HCT116 (cell line): Measurements from ENCODE around the gene PAK1. TPM values are rescaled to one million over a fixed set of nuclear protein-coding genes. Genes with fewer than 3 reads are reported as not detected.

Experiments used
- ATAC-seq: fragments of 200-7000 bp; cut with Tn5 transposase; 2 replicates; pipeline ENCODE4 v1.9.1; 2020; ENCODE audit warnings: mild to moderate bottlenecking, moderate library complexity
- BruUV-seq: library from RNA; stranded (reverse); fragments of 400-500 nt; replicated peaks from 2 replicates; lab custom pipeline; 2021; lab: Mats Ljungman, UMichigan
- CTCF ChIA-PET: fragments of 300-600 bp; sonication (Branson Sonifier 250); formaldehyde crosslinking; loops from one replicate; lab custom pipeline; 2021; ENCODE audit warnings: antibody characterized with exemption; lab: Charles Lee
- POLR2A ChIA-PET: fragments of 300-600, 350-600 bp; sonication (Branson Sonifier 250); formaldehyde crosslinking; loops from one replicate; lab custom pipeline; 2021; ENCODE audit warnings: antibody characterized with exemption; lab: Charles Lee
- RAD21 ChIA-PET, 2 experiments: fragments of 300-600 bp; sonication (Branson Sonifier 250); formaldehyde crosslinking; loops; one replicate each; lab custom pipeline; 2023; ENCODE audit warnings: low total read pairs in 2 of 2; ENCODE audit not compliant: uncharacterized antibody in 2 of 2, unreplicated experiment in 2 of 2, low non-redundant PET in 1 of 2; lab: Charles Lee
- DNase-seq: peaks from one replicate; pipeline ENCODE4 v3.0.0-alpha.2; 2010; ENCODE audit warnings: low read depth, low spot score
- H2AFZ ChIP-seq: fragments of 200-600 bp; shearing (Covaris generic), sonication (generic); 2 replicates; pipeline ENCODE4 v1.6.1; 2017; ENCODE audit warnings: low read depth, mixed run types, mixed read lengths, antibody characterized with exemption, low read length; ENCODE audit not compliant: poor library complexity, severe bottlenecking
- H3K27ac ChIP-seq: 2 replicates; pipeline ENCODE4 v1.5.1; 2012; ENCODE audit warnings: low read depth, low read length
- H3K27me3 ChIP-seq: fragments of 200-600 bp; sonication (generic); 2 replicates; pipeline ENCODE4 v1.6.1; 2016; ENCODE audit warnings: mixed run types, low read length, mixed read lengths; ENCODE audit not compliant: insufficient read depth
- H3K36me3 ChIP-seq, 2 experiments: fragments of 200-500 bp in 1 of 2; fragments of 200-600 bp in 1 of 2; sonication (Bioruptor generic) in 1 of 2; sonication (generic) in 1 of 2; 2 replicates each; pipeline versions ENCODE4 v1.5.1 to v1.6.1; 2014 to 2016; ENCODE audit warnings: low read length in 2 of 2, inconsistent platforms in 1 of 2, mixed read lengths in 1 of 2, mixed run types in 1 of 2; ENCODE audit not compliant: insufficient read depth in 2 of 2, control insufficient read depth in 1 of 2
- H3K4me1 ChIP-seq, 2 experiments: fragments of 200-600 bp in 1 of 2; sonication (generic) in 1 of 2; 2 replicates each; pipeline versions ENCODE4 v1.5.1 to v1.6.1; 2012 to 2017; ENCODE audit warnings: low read length in 2 of 2, inconsistent platforms in 1 of 2, mild to moderate bottlenecking in 1 of 2, mixed read lengths in 1 of 2, mixed run types in 1 of 2, moderate library complexity in 1 of 2; ENCODE audit not compliant: insufficient read depth in 2 of 2, control insufficient read depth in 1 of 2
- H3K4me2 ChIP-seq: fragments of 200-600 bp; sonication (generic); 2 replicates; pipeline ENCODE4 v1.6.1; 2017; ENCODE audit warnings: mixed run types, low read length, mixed read lengths
- H3K4me3 ChIP-seq, 2 experiments: fragments of 200-600 bp in 1 of 2; sonication (generic) in 1 of 2; replicated peaks in 1 of 2; 2 replicates each; pipeline ENCODE4 v1.5.1; 2011 to 2016; ENCODE audit warnings: low read length in 2 of 2, control low read depth in 1 of 2, low read depth in 1 of 2, mild to moderate bottlenecking in 1 of 2, mixed read lengths in 1 of 2, mixed run types in 1 of 2
- H3K79me2 ChIP-seq: fragments of 200-600 bp; sonication (generic); 2 replicates; pipeline ENCODE4 v1.6.1; 2017; ENCODE audit warnings: mild to moderate bottlenecking, mixed run types, low read length, moderate library complexity, mixed read lengths; ENCODE audit not compliant: insufficient read depth
- H3K9ac ChIP-seq: fragments of 200-600 bp; sonication (generic); 2 replicates; pipeline ENCODE4 v1.6.1; 2016; ENCODE audit warnings: low read length, mixed read lengths
- H3K9me2 ChIP-seq: fragments of 200-600 bp; sonication (generic), shearing (Covaris generic); 2 replicates; pipeline ENCODE4 v1.6.1; 2017; ENCODE audit warnings: mixed run types, mild to moderate bottlenecking, moderate library complexity; ENCODE audit not compliant: insufficient read depth
- H3K9me3 ChIP-seq, 2 experiments: fragments of 200-500 bp in 1 of 2; fragments of 200-600 bp in 1 of 2; sonication (Bioruptor generic) in 1 of 2; sonication (generic) in 1 of 2; 2 replicates each; pipeline ENCODE4 v1.6.1; 2014 to 2017; ENCODE audit warnings: low read length in 2 of 2, mixed read lengths in 2 of 2, inconsistent platforms in 1 of 2, low read depth in 1 of 2, mild to moderate bottlenecking in 1 of 2, mixed run types in 1 of 2, moderate library complexity in 1 of 2; ENCODE audit not compliant: control insufficient read depth in 1 of 2, insufficient read depth in 1 of 2
- H4K20me1 ChIP-seq: fragments of 200-600 bp; sonication (generic), shearing (Covaris generic); 2 replicates; pipeline ENCODE4 v1.6.1; 2017; ENCODE audit warnings: mixed run types, mild to moderate bottlenecking, moderate library complexity; ENCODE audit not compliant: insufficient read depth
- EGR1 ChIP-seq: IDR thresholded peaks from 2 replicates; pipeline ENCODE4 v1.6.1; 2012; ENCODE audit warnings: low read depth
- FOSL1 ChIP-seq: IDR thresholded peaks from 2 replicates; pipeline ENCODE4 v1.6.1; 2012; ENCODE audit warnings: low read depth
- REST ChIP-seq: IDR thresholded peaks from 2 replicates; pipeline ENCODE4 v1.6.1; 2012; ENCODE audit warnings: low read depth
- TCF7L2 ChIP-seq: IDR thresholded peaks from 2 replicates; pipeline ENCODE4 v1.7.0; 2011; ENCODE audit warnings: borderline replicate concordance, inconsistent platforms; ENCODE audit not compliant: insufficient read depth, insufficient read length; ENCODE audit errors: extremely low read depth
- intact Hi-C: fragments of 100-400 bp; cut with micrococcal nuclease; formaldehyde crosslinking; loops from 2 replicates; pipeline ENCODE4 v1.10.0; 2022
- total RNA-seq: library from RNA; stranded (reverse); gene quantifications from one replicate; pipeline ENCODE4 v1.2.1, GENCODE V29; 2021; ENCODE audit not compliant: unreplicated experiment

Gene PAK1
- total RNA-seq, 1 experiment from 2014 or later = 56.1 TPM

GRCh38 chr11:77479746-77480352, 6.0 kb upstream of the PAK1 start:
- TF ChIP-seq FOSL1 (no peak), REST (no peak)
- Histone ChIP-seq H4K20me1 (no peaks in the 10 kb centered on the region), H3K36me3 (no peaks in the 10 kb centered on the region), H3K27ac (no peak overlapping the region), H3K4me1 (no peaks in the 10 kb centered on the region), H3K4me2 (no peak overlapping the region), H3K9me3 (no peaks in the 10 kb centered on the region), H3K9ac (no peak overlapping the region), H3K27me3 (no peaks in the 10 kb centered on the region), H3K4me3 (no peak overlapping the region), H3K79me2 (no peaks in the 10 kb centered on the region), H2AFZ (no peak overlapping the region), H3K9me2 (no peaks in the 10 kb centered on the region)
- POLR2A ChIA-PET = no interaction called here
- RAD21 ChIA-PET = no interaction called here
- intact Hi-C loops = no loop called here
- CTCF ChIA-PET = interaction anchor here (1.4 kb wide), 1 partner anchor 10 kb away, joined by 3 read pairs; no protein-coding TSS in a partner anchor
- BruUV-seq = no TSS peak
- DNase-seq (no peak), ATAC-seq (no peak)

- TF ChIP-seq EGR1 (no peak), TCF7L2 (no peak)
- peaks cover 18 to 29% of the 10 kb centered on the region in 2 experiments for H3K4me1 ChIP-seq
- CTCF ChIA-PET = no interaction called here
- H3K9me2 ChIP-seq = no peaks in the 10 kb centered on the region
- H3K4me3 ChIP-seq = no peak overlapping the region
- H3K27ac ChIP-seq = no peak overlapping the region
- H3K79me2 ChIP-seq = peaks cover 5% of the 10 kb centered on the region; the same call in 1 of the 2 replicates
- no peak overlapping the region for H3K9ac ChIP-seq
- no peak overlapping the region for H2AFZ ChIP-seq
- POLR2A ChIA-PET = interaction anchor here (1.2 kb wide), 1 partner anchor 68 kb away, joined by 3 read pairs; no protein-coding TSS in a partner anchor
- no peaks in the 10 kb centered on the region for H3K27me3 ChIP-seq
- H3K9me3 ChIP-seq = no peaks in the 10 kb centered on the region
- intact Hi-C loops = no loop called here
- H3K4me2 ChIP-seq = no peak overlapping the region
- no peak for DNase-seq
- no peak for ATAC-seq
- BruUV-seq = no TSS peak
- H4K20me1 ChIP-seq = no peaks in the 10 kb centered on the region
- no peaks in the 10 kb centered on the region for H3K36me3 ChIP-seq
- RAD21 ChIA-PET = no interaction called here
Observed at GRCh38 chr11:77475206-77475605, 1.3 kb upstream of the PAK1 start.
